Fibroblast of mammary gland (primary cell): Measurements from ENCODE around the gene SPTB.

ENCODE experiments used
- DNase-seq: peaks from one replicate; pipeline ENCODE4 v3.0.0-alpha.2; 2010; ENCODE audit warnings: low read depth
- H3K4me3 ChIP-seq: 2 replicates; pipeline ENCODE4 v1.5.1; 2011; ENCODE audit warnings: low read depth, mild to moderate bottlenecking, low read length, moderate library complexity; ENCODE audit not compliant: control insufficient read depth
- TF ChIP-seq, protein P1 (sequence below): conservative IDR thresholded peaks from 2 replicates; pipeline ENCODE4 v1.5.1; 2011; ENCODE audit warnings: low read depth, low read length, inconsistent platforms; ENCODE audit not compliant: control insufficient read depth, insufficient read depth

The SPTB gene

DNA sequence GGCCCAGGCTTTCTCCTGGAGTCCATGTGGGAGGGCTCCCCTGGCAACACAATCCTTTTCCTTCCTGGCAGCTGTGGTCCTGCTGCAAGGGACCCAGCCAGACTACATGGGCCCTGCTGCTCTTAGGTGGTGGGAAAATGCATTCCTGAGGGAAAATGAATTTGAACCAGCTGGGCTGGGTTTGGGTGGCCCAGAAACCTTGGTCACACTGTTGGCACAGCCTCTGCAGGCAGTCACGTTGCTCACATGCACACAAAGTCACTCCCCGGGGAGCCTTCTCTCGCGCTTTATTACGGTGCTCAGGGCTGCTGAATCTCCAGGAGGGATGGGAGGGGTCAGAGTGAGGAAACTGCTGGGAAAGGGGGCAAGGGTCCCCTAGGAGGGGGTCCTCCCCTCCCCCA is 158.3 kb downstream of the SPTB start:
- peak; percentile 76 for DNase-seq
- H3K4me3 ChIP-seq, result no peak overlapping the region
- TF ChIP-seq, protein P1, sequence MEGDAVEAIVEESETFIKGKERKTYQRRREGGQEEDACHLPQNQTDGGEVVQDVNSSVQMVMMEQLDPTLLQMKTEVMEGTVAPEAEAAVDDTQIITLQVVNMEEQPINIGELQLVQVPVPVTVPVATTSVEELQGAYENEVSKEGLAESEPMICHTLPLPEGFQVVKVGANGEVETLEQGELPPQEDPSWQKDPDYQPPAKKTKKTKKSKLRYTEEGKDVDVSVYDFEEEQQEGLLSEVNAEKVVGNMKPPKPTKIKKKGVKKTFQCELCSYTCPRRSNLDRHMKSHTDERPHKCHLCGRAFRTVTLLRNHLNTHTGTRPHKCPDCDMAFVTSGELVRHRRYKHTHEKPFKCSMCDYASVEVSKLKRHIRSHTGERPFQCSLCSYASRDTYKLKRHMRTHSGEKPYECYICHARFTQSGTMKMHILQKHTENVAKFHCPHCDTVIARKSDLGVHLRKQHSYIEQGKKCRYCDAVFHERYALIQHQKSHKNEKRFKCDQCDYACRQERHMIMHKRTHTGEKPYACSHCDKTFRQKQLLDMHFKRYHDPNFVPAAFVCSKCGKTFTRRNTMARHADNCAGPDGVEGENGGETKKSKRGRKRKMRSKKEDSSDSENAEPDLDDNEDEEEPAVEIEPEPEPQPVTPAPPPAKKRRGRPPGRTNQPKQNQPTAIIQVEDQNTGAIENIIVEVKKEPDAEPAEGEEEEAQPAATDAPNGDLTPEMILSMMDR, result no peak

DNA sequence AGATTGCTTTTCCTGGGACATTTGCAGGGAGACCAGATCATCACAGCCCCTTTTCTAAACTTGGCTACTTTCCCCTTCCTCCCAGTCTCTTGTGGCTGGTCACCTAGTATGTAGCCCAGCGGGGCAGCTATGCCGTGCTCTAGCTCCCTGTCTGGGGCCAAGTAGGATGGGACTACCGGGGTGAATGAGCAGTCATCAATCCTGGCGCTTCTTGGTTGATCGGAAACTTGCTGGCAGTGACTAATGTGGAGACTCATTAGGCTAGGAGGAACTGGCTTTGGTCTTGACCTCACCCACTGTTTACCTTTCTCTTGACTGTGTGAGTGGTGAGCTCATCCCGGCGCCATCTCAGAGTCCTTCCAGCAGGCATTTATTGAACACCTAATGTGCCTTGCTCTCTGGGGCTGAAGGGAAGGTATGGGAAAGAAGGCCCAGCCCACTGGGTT is 159.6 kb downstream of the SPTB start:
- DNase-seq, result peak; percentile 83
- H3K4me3 ChIP-seq, result no peak overlapping the region
- TF ChIP-seq, protein P1, result no peak

DNA sequence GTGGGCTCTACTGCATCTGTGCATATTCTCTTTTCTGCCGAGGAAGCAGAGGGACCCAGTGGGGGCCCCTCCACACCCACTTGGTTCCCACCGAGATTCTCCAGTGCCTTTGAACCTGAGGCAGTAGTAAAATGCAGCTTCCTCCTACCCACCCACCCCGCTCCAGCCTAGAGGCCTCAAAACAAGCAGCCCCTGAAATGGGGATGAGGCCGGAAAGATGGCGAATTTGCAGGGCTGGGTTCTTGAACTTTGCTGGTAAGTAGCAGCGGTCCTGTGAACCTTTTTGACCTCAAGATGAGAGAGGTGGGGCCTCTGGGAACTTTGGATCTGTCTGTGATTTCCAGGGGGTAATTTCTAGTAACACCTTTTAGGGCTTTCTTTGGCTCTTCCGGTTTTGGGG is 160.1 kb downstream of the SPTB start:
- DNase-seq, result no peak
- no peak overlapping the region for H3K4me3 ChIP-seq
- TF ChIP-seq, protein P1, result no peak

DNA sequence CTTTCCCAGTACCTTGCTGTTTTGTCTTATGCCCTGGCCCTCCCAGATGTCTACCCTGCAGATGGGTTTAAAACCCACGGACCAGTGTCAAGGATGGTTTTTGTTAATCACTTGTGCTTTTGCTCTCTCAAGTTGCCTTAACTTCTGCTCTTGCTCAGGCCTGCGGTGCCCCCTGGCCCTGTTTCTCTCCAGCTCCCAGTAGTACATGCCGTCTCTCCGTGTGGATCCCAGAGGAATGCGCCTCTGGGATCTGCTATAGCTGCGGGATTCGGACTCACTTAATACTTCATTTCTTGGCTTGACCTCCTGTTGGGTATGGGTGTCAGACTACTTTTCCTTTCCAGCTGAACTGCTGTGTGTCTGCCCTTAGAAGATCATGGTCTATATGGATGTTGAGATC is 160.9 kb downstream of the SPTB start:
- no peak for DNase-seq
- TF ChIP-seq, protein P1, result no peak
- H3K4me3 ChIP-seq, result no peak overlapping the region

DNA sequence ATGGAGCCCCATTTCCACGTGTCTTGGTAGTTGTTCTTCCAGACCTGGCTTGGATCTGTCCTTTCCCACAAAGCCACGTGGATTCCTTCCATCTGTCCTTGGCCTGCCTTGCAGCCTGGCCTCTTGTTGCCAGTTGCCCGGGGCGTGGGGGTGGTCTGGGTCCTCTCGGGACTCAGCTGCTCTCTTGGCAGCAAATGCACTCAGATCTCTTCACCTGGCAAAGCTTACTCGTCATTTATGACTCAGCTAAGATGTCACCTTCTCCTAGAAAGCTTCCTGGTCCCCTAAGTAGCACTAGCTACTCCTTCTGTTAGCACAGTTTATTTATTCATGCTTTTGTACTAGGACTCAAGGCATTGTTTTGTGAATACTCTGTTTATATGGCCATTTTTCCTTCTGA is 161.8 kb downstream of the SPTB start:
- no peak overlapping the region for H3K4me3 ChIP-seq
- DNase-seq, result peak; percentile 11
- TF ChIP-seq, protein P1, result no peak

DNA sequence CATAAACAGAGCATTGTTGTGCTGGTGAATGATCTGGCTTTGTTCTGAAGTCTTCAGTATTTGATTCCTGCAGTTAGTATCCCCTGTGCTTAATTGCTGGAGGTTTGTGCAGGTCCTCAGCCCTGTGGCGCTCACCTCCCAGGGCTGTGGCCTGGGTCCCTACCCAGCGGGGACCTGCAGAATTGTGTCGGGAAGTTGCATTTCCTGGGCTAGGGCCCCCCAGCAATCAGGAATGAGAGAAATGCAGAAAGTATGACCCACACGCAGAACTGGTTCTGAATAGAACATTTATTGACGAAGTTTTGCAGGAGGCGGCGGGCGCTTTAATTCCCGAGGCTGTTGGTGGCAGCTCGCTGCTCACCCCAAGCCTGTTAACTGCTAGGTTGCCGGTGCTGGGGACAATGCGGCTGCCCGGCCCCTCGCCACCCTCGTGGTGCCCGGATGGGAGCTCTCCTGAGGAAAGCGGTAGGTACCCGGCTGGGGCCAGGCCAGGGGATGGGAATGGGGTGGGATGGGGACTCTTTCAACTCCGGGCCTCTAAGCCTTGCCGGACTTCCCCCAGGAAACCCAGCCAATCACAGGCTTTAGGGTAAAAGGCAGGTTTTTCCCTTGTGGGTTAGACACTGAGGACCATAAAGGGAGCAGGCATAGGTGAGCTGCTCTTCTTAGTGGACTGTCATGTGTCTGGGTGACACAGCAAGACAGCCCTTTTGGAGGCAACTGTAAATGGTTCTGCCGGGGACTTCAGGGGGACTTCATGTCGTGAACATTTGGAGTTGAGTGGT is 163.9 kb downstream of the SPTB start:
- no peak for DNase-seq
- TF ChIP-seq, protein P1, result no peak
- H3K4me3 ChIP-seq, result no peak overlapping the region

DNA sequence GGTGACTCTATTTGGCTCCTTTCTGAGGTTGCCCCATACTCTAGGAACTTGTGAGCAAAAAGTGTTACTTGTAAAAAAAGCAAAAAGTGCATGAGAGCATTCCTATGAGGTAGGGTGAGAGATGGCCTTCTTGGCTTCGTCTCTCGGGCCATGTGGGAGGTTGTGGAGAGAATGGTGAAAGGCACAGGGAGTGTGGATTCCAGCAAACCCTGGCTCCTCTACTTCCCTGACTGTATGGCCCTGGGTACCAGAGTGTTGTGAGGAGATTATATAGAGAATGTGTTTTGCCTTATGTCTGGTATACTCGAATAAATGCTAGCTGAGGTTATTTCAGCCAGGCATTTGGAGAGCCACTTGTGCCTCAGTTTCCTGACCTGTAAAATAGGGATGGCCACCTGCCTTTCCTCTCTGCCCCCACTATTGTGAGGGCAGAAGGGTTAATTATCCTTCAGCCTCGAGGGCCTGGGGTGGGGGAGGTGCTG is 164.5 kb downstream of the SPTB start:
- no peak for DNase-seq
- no peak overlapping the region for H3K4me3 ChIP-seq
- TF ChIP-seq, protein P1, result no peak
